COLO668 (cell line): ENCODE results near the gene TPCN1.

Source experiments
- DNase-seq: peaks from one replicate; lab custom pipeline; 2025; ENCODE audit not compliant: unreplicated experiment; lab: John Stamatoyannopoulos, UW

TPCN1 gene

GRCh38 chr12:113332688-113333417 lies 111.6 kb downstream of the TPCN1 start:
- no peak for DNase-seq

- DNase-seq, result no peak
Measured at GRCh38 chr12:113333418-113333750, 112.1 kb downstream of the TPCN1 start.

- DNase-seq, result no peak
Measured at GRCh38 chr12:113333877-113334785, 112.9 kb downstream of the TPCN1 start.

GRCh38 chr12:113334786-113335539 lies 113.7 kb downstream of the TPCN1 start, which contains the start of gene SLC8B1:
SLC8B1 (minus strand) TSS chr12:113335109; CDS start chr12:113332878, 2,231 bp downstream.
- DNase-seq, result peak; percentile 78

- DNase-seq, result no peak
Measured at GRCh38 chr12:113339540-113339939, 118.3 kb downstream of the TPCN1 start.

GRCh38 chr12:113340061-113340460 lies 118.8 kb downstream of the TPCN1 start:
- no peak for DNase-seq

- DNase-seq, result no peak
Measured at GRCh38 chr12:113341535-113341934, 120.3 kb downstream of the TPCN1 start.

GRCh38 chr12:113345318-113345717 lies 124.1 kb downstream of the TPCN1 start:
- DNase-seq, result no peak

- DNase-seq, result no peak
Measured at GRCh38 chr12:113346353-113346752, 125.1 kb downstream of the TPCN1 start.

GRCh38 chr12:113347107-113347506 lies 125.8 kb downstream of the TPCN1 start:
- no peak for DNase-seq

GRCh38 chr12:113347892-113348291 lies 126.6 kb downstream of the TPCN1 start:
- no peak for DNase-seq
